Stimulated activated CD8-positive, alpha-beta memory T cell treated with anti-CD3 and anti-CD28 coated beads, Interleukin-15, amount 100 ng/mL, for 1 hour (primary cell): ENCODE results near the gene LOXHD1.

Experiments used
- DNase-seq: peaks from one replicate; pipeline ENCODE4 v3.0.0-alpha.2; 2020; ENCODE audit warnings: low read depth

LOXHD1 gene, protein sequence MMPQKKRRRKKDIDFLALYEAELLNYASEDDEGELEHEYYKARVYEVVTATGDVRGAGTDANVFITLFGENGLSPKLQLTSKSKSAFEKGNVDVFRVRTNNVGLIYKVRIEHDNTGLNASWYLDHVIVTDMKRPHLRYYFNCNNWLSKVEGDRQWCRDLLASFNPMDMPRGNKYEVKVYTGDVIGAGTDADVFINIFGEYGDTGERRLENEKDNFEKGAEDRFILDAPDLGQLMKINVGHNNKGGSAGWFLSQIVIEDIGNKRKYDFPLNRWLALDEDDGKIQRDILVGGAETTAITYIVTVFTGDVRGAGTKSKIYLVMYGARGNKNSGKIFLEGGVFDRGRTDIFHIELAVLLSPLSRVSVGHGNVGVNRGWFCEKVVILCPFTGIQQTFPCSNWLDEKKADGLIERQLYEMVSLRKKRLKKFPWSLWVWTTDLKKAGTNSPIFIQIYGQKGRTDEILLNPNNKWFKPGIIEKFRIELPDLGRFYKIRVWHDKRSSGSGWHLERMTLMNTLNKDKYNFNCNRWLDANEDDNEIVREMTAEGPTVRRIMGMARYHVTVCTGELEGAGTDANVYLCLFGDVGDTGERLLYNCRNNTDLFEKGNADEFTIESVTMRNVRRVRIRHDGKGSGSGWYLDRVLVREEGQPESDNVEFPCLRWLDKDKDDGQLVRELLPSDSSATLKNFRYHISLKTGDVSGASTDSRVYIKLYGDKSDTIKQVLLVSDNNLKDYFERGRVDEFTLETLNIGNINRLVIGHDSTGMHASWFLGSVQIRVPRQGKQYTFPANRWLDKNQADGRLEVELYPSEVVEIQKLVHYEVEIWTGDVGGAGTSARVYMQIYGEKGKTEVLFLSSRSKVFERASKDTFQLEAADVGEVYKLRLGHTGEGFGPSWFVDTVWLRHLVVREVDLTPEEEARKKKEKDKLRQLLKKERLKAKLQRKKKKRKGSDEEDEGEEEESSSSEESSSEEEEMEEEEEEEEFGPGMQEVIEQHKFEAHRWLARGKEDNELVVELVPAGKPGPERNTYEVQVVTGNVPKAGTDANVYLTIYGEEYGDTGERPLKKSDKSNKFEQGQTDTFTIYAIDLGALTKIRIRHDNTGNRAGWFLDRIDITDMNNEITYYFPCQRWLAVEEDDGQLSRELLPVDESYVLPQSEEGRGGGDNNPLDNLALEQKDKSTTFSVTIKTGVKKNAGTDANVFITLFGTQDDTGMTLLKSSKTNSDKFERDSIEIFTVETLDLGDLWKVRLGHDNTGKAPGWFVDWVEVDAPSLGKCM (N-terminal part only)

DNA sequence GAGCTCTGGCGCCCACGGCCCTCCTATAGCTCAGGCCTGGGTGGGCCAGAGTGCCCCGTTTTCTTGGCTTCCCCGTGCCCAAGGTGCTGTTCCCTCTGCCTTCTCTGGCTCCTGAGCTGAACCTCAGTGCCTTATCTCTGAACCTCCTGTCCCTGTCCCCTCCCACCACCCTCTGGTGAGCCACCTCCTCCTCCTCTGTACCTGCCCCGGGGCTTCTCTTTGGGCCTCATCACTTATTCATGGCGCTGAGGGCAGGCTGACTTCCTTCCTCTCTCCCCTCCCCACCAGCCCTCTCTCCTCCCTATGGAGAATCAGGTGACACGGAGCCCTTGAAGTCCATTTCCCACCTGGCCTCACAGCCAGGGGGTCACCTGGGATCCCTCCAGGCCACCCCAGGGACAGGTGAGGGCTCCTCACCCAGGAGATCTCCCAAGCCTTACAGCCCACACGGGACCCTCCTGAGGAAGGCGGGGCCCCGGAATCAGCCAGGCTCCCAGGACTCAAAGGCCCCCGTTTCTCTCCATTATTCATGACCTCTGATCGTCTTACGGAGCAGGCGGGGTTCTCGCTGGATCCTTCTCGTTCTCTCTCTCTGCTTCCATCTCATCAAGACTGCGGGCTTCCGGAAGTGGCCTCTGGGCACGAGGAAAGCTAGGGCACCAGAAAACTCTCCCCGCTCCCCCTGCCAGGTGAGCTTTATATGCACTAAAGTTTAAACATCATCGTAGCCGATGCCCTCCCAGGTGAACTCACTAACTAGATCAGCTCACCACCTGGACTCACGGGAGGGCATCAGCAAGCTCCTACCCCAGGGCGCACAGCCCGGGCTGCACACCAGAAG is at the start of gene LOXHD1:
Gene LOXHD1 (minus strand): TSS at position 106 of the 841 bp plus-strand sequence. CDS start 187 bp downstream, outside the sequence.
- DNase-seq = no peak

DNA sequence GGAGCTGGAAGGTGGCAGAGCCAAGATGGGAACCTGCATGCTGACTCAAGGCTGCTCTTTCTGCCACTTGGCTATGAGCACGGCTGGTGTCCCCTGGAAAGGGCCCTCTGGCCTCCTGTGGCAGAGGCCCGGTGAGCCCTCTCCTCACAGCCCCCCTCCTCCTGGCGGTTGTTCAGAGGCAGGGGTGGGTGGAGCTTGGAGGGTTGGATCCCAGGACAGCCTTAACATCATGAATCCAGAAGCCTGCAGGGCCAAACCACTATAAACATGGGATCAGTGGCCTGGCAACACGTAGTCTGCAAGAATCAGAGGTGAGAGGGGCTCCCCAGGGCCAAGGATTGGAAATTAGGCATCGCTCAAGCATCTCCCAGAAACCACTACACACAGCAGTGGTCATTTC is 48.5 kb upstream of the LOXHD1 start:
- DNase-seq = no peak

DNA sequence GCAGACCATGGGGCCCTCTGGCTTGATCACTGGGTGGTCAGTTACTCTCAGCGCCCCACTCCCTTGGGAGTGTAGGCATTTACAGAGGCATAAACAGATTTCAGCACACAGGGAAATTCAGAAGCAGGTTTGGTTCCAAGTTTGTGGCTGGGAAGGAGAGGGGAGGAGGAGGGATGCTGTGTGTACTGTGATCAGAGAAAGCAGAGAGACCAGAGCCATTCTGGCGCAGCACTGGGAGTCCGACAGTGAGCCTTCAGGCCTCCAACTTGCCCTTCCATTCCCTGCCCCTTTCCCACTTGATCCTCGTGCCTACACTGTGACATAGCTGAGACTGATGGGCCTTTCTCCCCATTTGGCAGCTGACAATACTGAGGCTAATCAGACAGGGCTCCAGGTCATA is 47.8 kb upstream of the LOXHD1 start:
- no peak for DNase-seq

DNA sequence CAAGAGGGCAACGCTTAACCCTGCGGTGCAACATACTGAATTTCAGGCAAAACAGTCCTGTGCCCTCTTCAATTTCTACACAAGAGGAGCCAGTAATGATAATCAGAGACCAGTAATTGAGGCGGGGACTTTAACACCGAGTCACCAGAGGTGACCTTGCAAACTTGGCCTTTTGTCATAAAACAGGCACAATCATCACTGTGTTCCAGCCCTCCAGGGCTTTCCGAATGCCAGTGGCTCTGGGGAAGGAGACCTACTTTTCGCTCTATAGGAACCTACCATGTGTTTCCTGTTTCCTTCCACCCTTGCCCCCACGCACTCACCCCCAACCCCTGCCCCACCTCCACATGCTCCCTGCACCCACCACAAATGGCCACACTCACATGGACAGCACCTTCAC is 47.2 kb upstream of the LOXHD1 start:
- no peak for DNase-seq

DNA sequence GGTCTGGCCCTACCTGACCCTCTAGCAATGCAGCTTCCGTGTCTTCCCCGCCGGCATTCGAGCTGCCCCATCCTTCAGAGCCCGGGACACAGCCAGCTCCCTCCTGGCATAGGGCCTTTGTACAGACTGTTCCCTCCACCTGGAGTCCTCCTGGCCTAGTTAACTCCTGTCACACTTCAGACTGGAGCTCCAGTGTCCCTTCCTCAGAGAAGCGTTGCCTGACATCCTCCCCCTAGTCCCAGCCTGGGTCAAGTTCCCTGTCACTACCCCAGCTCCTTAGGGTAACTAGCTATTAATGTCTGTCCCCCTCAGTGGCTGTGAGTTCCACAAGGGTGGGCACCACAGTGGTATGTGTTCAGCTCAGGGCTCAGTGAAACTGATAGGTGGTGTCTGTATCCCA is 45.5 kb upstream of the LOXHD1 start:
- DNase-seq = no peak

DNA sequence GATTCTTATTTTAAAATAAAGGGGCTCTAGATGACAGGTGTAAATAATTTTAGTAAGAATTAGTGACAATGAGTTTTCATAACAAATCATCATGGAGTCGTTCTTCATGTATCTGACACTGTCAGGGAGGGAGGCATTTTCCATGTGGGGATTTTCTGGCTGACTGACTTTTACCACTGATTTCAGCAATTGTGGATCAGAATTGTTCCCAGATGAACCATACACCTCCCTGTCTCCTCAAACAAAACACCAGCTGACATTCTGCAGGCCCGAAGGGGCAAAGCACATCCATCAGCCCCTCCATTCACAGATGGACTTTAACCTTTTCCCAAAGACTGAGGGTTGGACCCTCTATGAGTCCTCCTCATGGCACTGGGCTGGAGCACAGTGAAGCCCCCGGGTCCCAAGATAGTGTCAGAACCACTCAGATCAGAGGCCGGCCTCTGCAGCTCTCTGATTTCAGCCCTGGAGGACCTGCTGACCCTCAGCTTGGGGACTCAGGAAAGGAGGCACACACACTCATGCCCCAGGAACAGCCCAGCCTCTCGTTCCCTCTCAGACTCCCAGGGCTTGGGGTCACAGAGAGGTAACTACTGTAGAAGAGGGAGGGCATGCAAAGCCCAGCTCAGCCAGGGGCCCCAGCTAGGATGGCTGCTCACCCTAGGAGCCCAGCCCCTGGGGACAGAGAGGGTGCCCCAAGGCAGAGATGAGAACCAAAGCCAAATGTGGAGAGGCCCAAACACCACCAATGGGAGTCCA is 43.2 kb upstream of the LOXHD1 start:
- DNase-seq = no peak

DNA sequence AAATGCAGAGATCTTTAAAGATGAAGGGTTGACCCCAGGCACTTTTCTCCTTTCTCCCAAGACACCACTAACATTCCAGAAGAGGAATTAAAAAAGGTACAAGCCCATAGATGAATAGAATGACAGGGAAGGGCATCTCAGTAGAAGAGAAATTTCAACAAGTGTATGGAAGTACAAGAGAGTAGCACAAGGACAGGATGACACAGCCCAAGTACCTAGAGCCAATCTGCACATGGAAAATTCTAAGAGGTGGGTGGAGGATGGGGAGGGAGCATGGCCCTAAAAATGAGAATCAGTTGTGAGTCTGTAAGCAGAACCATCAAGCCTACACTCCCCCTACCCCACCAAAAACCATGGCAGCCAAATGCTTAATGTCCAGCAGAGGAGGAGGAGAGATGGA is 39.7 kb upstream of the LOXHD1 start:
- no peak for DNase-seq

DNA sequence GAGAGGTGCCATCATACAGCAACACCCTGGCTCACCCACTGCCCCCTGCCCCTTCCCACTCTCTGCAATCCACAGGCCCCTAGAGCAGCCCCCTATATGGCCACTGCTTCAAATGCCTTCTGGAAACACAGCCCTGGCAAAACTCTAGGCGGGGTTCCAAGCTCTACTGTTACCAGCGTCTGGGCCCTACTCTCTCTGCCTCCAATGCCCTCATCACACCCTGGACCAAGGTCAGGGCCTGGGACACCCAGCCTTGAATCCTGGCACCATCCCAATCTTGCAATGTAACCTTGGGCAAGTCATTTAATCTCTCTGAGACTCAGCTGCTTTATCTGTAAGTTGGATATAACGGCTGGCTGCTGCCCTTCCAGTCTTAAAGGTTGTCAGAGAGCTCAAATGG is 39.2 kb upstream of the LOXHD1 start:
- no peak for DNase-seq

DNA sequence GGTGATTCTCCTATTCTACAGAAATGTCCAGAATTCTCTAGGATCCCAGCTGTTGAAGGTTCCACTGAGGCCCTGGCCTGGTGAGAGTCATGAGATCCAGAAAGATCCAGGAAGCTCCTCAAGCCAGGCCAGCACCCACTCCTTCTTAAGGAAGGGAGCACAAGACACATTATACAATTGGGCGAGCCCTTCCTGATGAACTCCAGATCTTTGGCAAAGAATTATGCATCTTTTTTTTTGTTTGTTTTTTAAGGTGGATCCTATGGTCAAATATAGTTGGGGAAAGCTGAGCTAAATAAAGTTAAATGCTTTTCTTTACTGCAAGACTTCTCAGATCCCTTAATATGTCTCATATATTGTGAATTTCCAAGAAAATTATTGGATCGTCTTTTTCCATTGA is 37.0 kb upstream of the LOXHD1 start:
- DNase-seq = no peak

DNA sequence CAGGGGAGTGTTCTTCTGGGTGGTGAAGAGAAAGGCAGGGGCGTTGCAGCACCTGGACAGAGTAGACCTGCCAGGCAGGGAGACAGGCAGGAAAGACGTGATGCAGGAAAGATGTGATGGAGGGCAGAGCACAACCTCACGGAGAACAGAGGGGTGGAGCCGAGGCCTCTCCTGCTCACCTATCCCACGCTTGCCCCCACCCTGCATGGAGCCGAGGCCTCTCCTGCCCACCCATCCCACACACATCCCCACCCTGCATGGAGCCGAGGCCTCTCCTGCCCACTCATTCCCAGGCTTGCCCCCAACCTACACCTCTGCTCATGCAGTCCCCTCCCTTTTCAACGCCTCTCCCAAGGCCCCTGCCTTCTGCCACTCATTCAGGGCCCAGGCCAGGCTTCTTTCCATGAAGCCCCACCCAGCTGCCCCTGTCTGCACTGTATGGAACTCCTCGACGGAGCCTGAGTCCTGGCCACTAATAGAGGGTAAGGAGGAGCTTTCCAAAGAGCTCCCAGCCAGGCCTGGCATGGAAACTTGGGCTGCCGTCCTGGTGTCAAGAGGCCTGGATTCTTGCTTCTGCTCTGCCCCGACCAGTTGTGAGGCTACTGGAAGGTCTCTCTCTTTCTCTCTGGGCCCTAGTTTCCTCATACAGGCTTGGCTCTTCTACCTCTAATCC is 32.0 kb upstream of the LOXHD1 start:
- DNase-seq = no peak

DNA sequence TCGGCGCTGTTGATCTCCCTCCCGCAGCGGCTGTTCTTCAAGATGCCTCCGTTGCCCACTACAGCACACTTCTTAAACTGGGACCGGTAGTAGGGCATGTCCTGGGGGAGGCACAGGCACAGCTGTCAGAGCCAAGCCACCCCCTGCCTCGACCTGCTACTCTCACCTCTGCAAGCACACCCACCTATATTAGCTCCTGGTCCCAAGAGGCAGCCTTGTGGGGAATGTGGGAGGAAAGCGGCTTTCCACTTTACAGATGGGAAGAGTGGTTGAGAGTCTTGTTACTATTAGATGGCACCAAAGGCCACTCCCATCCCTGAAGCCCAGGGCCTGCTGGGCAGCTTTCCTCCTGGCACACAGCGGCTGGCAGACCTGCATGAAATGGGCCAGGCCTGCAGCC is 29.2 kb upstream of the LOXHD1 start:
- DNase-seq = no peak

DNA sequence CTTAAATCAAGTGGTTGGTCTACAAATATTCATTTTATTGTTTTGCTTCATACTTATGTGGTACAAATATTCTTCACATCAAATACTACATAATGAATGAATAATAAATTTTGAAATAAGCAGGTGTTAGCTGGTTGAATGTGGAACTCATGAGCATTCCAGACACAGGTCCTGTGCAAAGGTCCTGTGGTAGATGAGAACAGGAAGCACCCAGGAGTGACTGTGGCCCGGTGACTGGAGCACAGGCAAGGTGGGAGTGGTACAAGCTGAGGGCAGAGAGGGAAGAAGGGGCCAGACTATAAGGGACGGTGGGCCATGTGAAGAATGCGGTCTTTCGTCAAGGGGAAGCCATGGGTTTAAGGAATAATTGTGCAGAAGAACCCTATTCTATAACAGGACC is 26.2 kb upstream of the LOXHD1 start:
- DNase-seq = no peak

DNA sequence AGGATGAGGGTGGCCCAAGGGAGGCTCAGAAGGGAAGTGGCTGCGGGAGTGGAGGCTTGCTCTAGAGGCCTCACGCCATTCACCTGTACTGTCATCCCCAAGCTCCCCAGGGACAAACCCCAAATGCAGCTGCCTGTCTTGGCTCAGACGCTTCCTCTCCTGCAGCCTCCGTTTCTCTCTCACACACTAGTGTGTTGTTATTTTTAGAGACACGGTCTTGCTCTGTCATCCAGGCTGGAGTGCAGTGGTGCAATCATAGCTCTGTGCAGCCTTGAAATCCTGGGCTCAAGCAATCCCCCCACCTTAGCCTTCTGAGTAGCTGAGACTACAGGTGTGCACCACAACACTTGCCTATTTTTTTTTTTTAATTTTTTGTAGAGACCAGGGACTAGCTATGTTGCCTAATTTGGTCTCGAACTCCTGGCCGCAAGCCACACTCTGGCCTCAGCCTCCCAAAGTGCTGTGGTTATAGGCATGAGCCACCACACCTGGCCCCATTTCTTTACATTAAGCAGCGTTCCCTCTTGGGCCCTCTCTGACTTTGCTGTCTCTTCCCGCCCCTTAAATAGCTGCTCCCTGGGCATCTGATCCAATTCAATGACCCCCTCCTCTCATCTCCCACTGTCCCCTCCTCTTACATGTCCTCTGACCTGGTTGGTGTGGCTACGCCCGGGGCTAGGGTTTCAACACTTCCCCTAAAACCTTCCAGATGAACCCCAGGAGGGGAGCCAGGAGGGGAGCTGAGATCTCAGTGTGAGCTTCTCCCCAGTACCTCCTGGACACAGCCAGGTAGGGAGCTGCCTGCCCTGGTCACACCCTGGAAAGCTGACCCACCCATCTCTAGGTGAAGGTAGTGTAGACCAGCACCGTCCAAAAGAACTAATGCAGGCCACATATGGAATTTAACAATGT is 24.0 kb upstream of the LOXHD1 start:
- no peak for DNase-seq

DNA sequence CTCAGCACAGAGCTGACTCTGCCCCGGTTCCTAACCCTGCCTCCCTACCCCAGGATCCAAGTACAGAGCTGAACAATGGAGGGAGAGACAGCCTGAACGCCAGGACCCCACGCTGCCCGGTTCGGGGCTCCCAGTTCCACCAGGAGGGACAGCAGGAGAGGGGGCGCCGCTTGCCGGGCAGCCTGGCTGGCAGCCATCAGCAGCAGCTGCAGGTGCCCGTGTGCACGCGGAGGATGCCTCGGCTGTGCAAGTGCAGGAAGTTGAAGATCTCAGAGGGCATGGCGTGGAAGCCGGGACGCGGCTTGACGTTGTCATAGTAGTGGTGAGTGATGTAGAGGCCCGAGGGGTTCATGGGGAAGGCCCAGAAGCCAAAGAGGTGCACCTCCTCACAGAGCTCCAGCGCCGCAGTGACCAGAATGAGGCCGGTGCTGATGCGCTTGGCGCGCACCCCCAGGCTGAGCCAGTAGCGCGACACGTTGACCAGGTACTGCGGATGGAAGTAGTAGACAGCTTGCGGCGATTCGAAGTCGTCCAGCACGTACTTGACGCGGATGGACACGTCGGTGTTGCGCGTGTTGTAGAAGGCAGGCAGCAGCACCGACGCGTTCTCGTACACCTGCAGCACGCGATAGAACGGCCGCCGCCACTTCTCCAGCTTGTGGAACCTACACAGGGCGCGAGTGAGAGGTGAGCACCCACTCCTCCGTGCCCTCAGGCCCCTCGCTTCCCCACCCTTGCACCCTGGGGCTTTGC is 23.0 kb upstream of the LOXHD1 start:
- no peak for DNase-seq

DNA sequence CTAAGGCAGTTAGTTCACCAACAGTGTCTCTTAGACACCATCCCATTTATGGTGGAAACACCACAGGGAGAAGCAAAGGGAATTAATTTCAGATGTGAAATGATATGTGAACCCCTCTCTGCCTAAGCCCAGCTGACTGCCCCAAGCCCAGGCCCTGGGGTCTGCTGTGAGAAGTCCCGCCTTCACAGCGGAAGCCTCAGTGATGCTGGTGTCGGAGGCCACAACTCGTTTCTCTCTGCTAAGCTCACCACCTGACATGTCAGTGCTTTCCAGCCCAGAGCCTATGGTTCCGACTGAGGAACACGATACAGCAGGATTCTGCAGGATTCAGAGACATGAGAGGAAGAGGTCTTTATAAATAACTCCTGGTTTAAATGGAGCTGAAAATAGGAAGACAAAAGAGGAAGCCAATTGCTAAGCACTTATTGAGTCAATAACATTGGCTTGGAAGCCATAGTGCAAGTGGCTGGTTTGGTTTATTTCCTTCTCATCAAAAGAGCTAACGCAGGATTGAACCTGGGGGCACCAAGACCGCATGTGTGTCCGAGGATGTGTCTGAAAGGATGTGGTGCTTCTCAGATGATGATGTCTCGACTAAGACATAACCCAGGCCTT is 21.9 kb upstream of the LOXHD1 start:
- no peak for DNase-seq

DNA sequence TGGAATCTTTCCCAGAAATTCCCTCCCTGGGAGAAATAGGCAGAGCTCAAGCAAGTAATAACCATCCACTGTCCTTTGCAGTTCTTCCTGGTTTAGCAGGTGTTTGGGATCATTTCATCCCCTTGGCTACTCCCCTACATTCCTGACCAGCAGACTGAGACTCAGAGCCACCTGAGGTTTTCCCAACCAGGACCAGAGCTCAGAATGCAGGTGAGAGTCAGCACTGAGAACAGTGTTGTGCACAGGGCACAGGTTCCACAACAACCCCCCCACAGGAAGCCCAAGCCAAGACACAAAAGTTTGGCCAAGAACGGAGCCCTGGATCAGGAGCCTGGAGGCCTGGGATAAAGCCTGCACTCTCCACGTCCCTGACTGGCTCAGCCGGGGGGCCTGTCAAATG is 21.0 kb upstream of the LOXHD1 start:
- DNase-seq = no peak

DNA sequence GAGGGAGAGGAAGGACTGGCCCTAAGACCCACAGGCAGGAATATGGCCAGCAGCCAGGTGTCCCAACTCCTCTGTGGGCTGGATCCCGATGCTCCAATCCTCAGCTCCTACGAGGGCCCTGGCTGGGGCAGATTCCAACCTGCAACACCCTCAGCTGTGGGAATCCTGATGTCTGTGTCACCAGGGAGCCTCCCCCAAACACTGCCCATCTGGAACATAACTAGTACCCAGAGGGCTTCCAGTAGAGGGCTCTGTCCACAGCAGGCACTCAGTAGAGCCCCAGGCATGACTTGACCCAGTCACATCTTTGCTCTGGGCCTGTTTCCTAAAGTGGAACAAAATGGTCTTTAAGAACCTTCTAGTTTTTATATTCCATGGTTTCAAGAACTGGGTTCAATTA is 20.6 kb upstream of the LOXHD1 start:
- no peak for DNase-seq
